H1 (cell line): ENCODE results near the gene HCST. TPM values are rescaled to one million over a fixed set of nuclear protein-coding genes. Genes with fewer than 3 reads are reported as not detected.

Source experiments
- CTCF ChIA-PET: fragments of 300-600 bp; sonication (Branson Sonifier 250); formaldehyde crosslinking; loops from one replicate; lab custom pipeline; 2021; ENCODE audit not compliant: partially characterized antibody; lab: Charles Lee
- POLR2A ChIA-PET: fragments of 300-600 bp; sonication (Branson Sonifier 250); formaldehyde crosslinking; loops from one replicate; lab custom pipeline; 2021; ENCODE audit warnings: inconsistent platforms; ENCODE audit not compliant: partially characterized antibody; lab: Charles Lee
- DNase-seq, 2 experiments: peaks; one replicate each; pipeline versions ENCODE4 v3.0.0 to v3.0.0-alpha.2; 2010 to 2022; ENCODE audit warnings: low spot score in 2 of 2, low read depth in 1 of 2, mixed read lengths in 1 of 2
- FAIRE-seq: peaks from 2 replicates; lab custom pipeline; 2011; peaks lifted over from hg19 to GRCh38; lab: Jason Lieb, UNC
- H2AFZ ChIP-seq: 2 replicates; pipeline ENCODE4 v1.8.1; 2012; ENCODE audit warnings: low read length, inconsistent platforms
- H2AK5ac ChIP-seq: 2 replicates; pipeline ENCODE4 v1.6.1; 2013; ENCODE audit warnings: low read depth, low read length
- H2BK120ac ChIP-seq: replicated peaks from 2 replicates; pipeline ENCODE3; 2013; ENCODE audit warnings: low read depth, low read length, inconsistent platforms
- H2BK12ac ChIP-seq: 2 replicates; pipeline ENCODE4 v1.6.1; 2013; ENCODE audit warnings: low read depth, low read length
- H2BK15ac ChIP-seq: 2 replicates; pipeline ENCODE4 v1.6.1; 2013; ENCODE audit warnings: low read length
- H2BK20ac ChIP-seq: 2 replicates; pipeline ENCODE4 v1.6.1; 2013; ENCODE audit warnings: low read length
- H2BK5ac ChIP-seq: 2 replicates; pipeline ENCODE4 v1.6.1; 2013; ENCODE audit warnings: low read depth, low read length
- H3K14ac ChIP-seq: 2 replicates; pipeline ENCODE4 v1.6.1; 2013; ENCODE audit warnings: inconsistent platforms; ENCODE audit not compliant: insufficient read length
- H3K18ac ChIP-seq: 2 replicates; pipeline ENCODE4 v1.6.1; 2013; ENCODE audit warnings: low read length; ENCODE audit errors: extremely low read depth
- H3K23ac ChIP-seq: 2 replicates; pipeline ENCODE4 v1.6.1; 2013; ENCODE audit warnings: inconsistent platforms; ENCODE audit not compliant: insufficient read length
- H3K23me2 ChIP-seq: 2 replicates; pipeline ENCODE4 v1.6.1; 2013; ENCODE audit warnings: low read depth, low read length
- H3K27ac ChIP-seq: 2 replicates; pipeline ENCODE4 v1.6.1; 2011; ENCODE audit warnings: low read depth, low read length, inconsistent platforms
- H3K27me3 ChIP-seq, 4 experiments: replicated peaks in 1 of 4; 1 replicate in 1 of 4; 2 replicates in 3 of 4; pipeline versions ENCODE4 v1.6.1 to v1.8.1; 2011 to 2013; ENCODE audit warnings: low read length in 3 of 4, mild to moderate bottlenecking in 3 of 4, inconsistent platforms in 2 of 4, mixed read lengths in 2 of 4, moderate library complexity in 1 of 4; ENCODE audit not compliant: control insufficient read depth in 3 of 4, insufficient read depth in 3 of 4; ENCODE audit errors: extremely low read depth in 1 of 4
- H3K36me3 ChIP-seq, 4 experiments: 2 replicates each; pipeline versions ENCODE4 v1.6.1 to v1.8.1; 2011 to 2013; ENCODE audit warnings: mild to moderate bottlenecking in 4 of 4, low read length in 3 of 4, moderate library complexity in 2 of 4, control low read depth in 1 of 4, inconsistent platforms in 1 of 4; ENCODE audit not compliant: insufficient read depth in 4 of 4, control insufficient read depth in 2 of 4
- H3K4ac ChIP-seq: replicated peaks from 2 replicates; pipeline ENCODE3; 2013; ENCODE audit warnings: low read length, low read depth, mixed read lengths, inconsistent platforms; ENCODE audit not compliant: insufficient read length
- H3K4me1 ChIP-seq, 4 experiments: replicated peaks in 1 of 4; 1 replicate in 1 of 4; 2 replicates in 3 of 4; pipeline versions ENCODE4 v1.6.1 to v1.8.1; 2011 to 2013; ENCODE audit warnings: low read length in 3 of 4, inconsistent platforms in 2 of 4, mixed read lengths in 1 of 4; ENCODE audit not compliant: insufficient read depth in 4 of 4, control insufficient read depth in 3 of 4
- H3K4me2 ChIP-seq, 2 experiments: 2 replicates each; pipeline versions ENCODE4 v1.6.1 to v1.8.1; 2011 to 2013; ENCODE audit warnings: low read depth in 2 of 2, low read length in 2 of 2, control low read depth in 1 of 2, inconsistent platforms in 1 of 2, mild to moderate bottlenecking in 1 of 2; ENCODE audit not compliant: insufficient read depth in 1 of 2
- H3K4me3 ChIP-seq, 4 experiments: fragments of 200-600, 300-600 bp in 1 of 4; sonication (generic), shearing (Covaris generic), sonication (Bioruptor Twin) in 1 of 4; 2 replicates each; pipeline versions ENCODE4 v1.5.1 to v1.8.1; 2011 to 2016; ENCODE audit warnings: low read length in 4 of 4, low read depth in 3 of 4, control low read depth in 2 of 4, inconsistent platforms in 2 of 4, mild to moderate bottlenecking in 2 of 4, mixed read lengths in 1 of 4, moderate library complexity in 1 of 4; ENCODE audit not compliant: insufficient read depth in 2 of 4; ENCODE audit errors: extremely low read depth in 1 of 4
- H3K56ac ChIP-seq: replicated peaks from 2 replicates; pipeline ENCODE3; 2013; ENCODE audit warnings: low read depth, mild to moderate bottlenecking, mixed read lengths, low read length, inconsistent platforms; ENCODE audit not compliant: insufficient read length
- H3K79me1 ChIP-seq: 2 replicates; pipeline ENCODE4 v1.6.1; 2013; ENCODE audit warnings: low read depth, low read length, control low read depth
- H3K79me2 ChIP-seq, 2 experiments: 2 replicates each; pipeline versions ENCODE4 v1.6.1 to v1.8.1; 2012 to 2013; ENCODE audit warnings: low read length in 2 of 2, mild to moderate bottlenecking in 2 of 2, inconsistent platforms in 1 of 2; ENCODE audit not compliant: insufficient read depth in 2 of 2, control insufficient read depth in 1 of 2
- H3K9ac ChIP-seq, 4 experiments: replicated peaks in 1 of 4; 1 replicate in 1 of 4; 2 replicates in 3 of 4; pipeline versions ENCODE4 v1.6.1 to v1.8.1; 2011 to 2013; ENCODE audit warnings: low read depth in 3 of 4, low read length in 3 of 4, control low read depth in 2 of 4, mild to moderate bottlenecking in 2 of 4, moderate library complexity in 2 of 4, inconsistent platforms in 1 of 4; ENCODE audit errors: extremely low read depth in 1 of 4
- H3K9me3 ChIP-seq, 2 experiments: 2 replicates each; pipeline versions ENCODE4 v1.6.1 to v1.8.1; 2012 to 2013; ENCODE audit warnings: mild to moderate bottlenecking in 2 of 2, moderate library complexity in 2 of 2, control low read depth in 1 of 2, inconsistent platforms in 1 of 2, low read depth in 1 of 2, low read length in 1 of 2, mixed read lengths in 1 of 2; ENCODE audit not compliant: insufficient read depth in 2 of 2
- H4K20me1 ChIP-seq, 2 experiments: replicated peaks in 1 of 2; 2 replicates each; pipeline versions ENCODE3 to v1.8.1; 2011 to 2013; ENCODE audit warnings: inconsistent platforms in 2 of 2, low read length in 2 of 2, mild to moderate bottlenecking in 1 of 2; ENCODE audit not compliant: insufficient read depth in 2 of 2, control insufficient read depth in 1 of 2
- H4K5ac ChIP-seq: 2 replicates; pipeline ENCODE4 v1.6.1; 2013; ENCODE audit warnings: low read length, low read depth, mixed read lengths, inconsistent platforms; ENCODE audit not compliant: insufficient read length
- H4K8ac ChIP-seq: 2 replicates; pipeline ENCODE4 v1.8.0; 2013; ENCODE audit warnings: mild to moderate bottlenecking, moderate library complexity, low read length, inconsistent platforms; ENCODE audit not compliant: insufficient read depth; ENCODE audit errors: extremely low read depth
- H4K91ac ChIP-seq: replicated peaks from 2 replicates; pipeline ENCODE3; 2013; ENCODE audit warnings: low read length, mixed read lengths, inconsistent platforms; ENCODE audit not compliant: insufficient read length
- ATF3 ChIP-seq: IDR thresholded peaks from 2 replicates; pipeline ENCODE4 v1.6.1; 2011; ENCODE audit warnings: low read depth, mild to moderate bottlenecking, low read length; ENCODE audit not compliant: insufficient read depth
- WGBS, 2 experiments: shearing (Covaris generic) in 1 of 2; methylation state at CpG; one replicate each; pipeline versions ENCODE4 v1.1.6 to v1.1.7; 2013 to 2015; ENCODE audit warnings: low lambda C conversion rate in 2 of 2, mixed read lengths in 2 of 2, inconsistent platforms in 1 of 2, low coverage in 1 of 2, missing lambda C conversion rate in 1 of 2; ENCODE audit not compliant: insufficient replicate concordance in 2 of 2, insufficient coverage in 1 of 2, insufficient read length in 1 of 2; ENCODE audit errors: extremely low coverage in 1 of 2, missing lambda C conversion rate in 1 of 2; 5-methylcytosine and 5-hydroxymethylcytosine counted together
- polyA plus RNA-seq, 7 experiments: library from polyadenylated mRNA; depleted of rRNA in 3 of 7; stranded (reverse) in 5 of 7; unstranded in 2 of 7; fragments of >200 nt in 5 of 7; fragments of 200-250 nt in 2 of 7; gene quantifications; 1 replicate in 5 of 7; 2 replicates in 1 of 7; 4 replicates in 1 of 7; pipeline versions ENCODE4 v1.2.1 to v1.2.3, GENCODE V29; 2011 to 2013; ENCODE audit warnings: missing spikeins in 2 of 7, mixed read lengths in 2 of 7
- total RNA-seq: library from RNA; stranded (reverse); fragmentation: NEBNext Ultra II Directional; extraction: Animal tissue kit (Norgen Biotek cat#: 25700); gene quantifications from 2 replicates; pipeline ENCODE4 v1.2.1, GENCODE V29; 2021

The HCST gene
- total and polyA plus RNA-seq, 2 of the 8 experiments (the other 6 are each of a cell fraction or from before 2014, with no cell fraction given): 2.8 TPM; not detected in 1

GRCh38 chr19:35901055-35901644, 1.2 kb upstream of the HCST start:
- ChIA-PET CTCF (no interaction called here), POLR2A (interaction anchor here (0.6 to 1.6 kb wide), 5 partner anchors 16 to 55 kb away, joined by 3 to 6 read pairs (median 3); no protein-coding TSS in a partner anchor)
- peaks cover 0 to 1% of the 10 kb centered on the region in 2 experiments for H4K20me1 ChIP-seq
- H3K56ac ChIP-seq: no peak overlapping the region
- H2AFZ ChIP-seq: no peak overlapping the region
- no peak overlapping the region for H2BK5ac ChIP-seq
- H3K79me2 ChIP-seq: peaks cover 0 to 8% of the 10 kb centered on the region in 2 experiments; a peak in 1 of 4 replicates
- no peak overlapping the region for H2BK12ac ChIP-seq
- no peak overlapping the region for H4K8ac ChIP-seq
- no peak overlapping the region for H2BK20ac ChIP-seq
- no peak overlapping the region for H2AK5ac ChIP-seq
- peak overlapping the region; percentile 88 to 94 (median 90); a peak in 4 of 8 replicates for H3K4me3 ChIP-seq
- H3K4me1 ChIP-seq: peaks cover 0 to 14% (median 6%) of the 10 kb centered on the region in 4 experiments; a peak in 6 of 7 replicates
- H3K14ac ChIP-seq: no peak overlapping the region
- H3K27ac ChIP-seq: no peak overlapping the region
- H3K4ac ChIP-seq: no peak overlapping the region
- H3K27me3 ChIP-seq: no peaks in the 10 kb centered on the region
- 65% methylated on average over 2 of the region's 2 CpGs; no CpG with 5 or more reads in 1 of the 2 experiments for WGBS, 2 experiments
- H3K36me3 ChIP-seq: peaks cover 4 to 18% (median 6%) of the 10 kb centered on the region in 4 experiments; a peak in 7 of 8 replicates
- H3K4me2 ChIP-seq: peak overlapping the region; percentile 68 to 89; a peak in 2 of 4 replicates
- no peaks in the 10 kb centered on the region for H3K9me3 ChIP-seq
- H2BK120ac ChIP-seq: no peak overlapping the region
- peaks cover 12% of the 10 kb centered on the region for H3K23me2 ChIP-seq
- no peak overlapping the region for H4K91ac ChIP-seq
- no peak for FAIRE-seq
- no peak overlapping the region for H3K18ac ChIP-seq
- no peak overlapping the region for H3K23ac ChIP-seq
- H3K9ac ChIP-seq: no peak overlapping the region
- H3K79me1 ChIP-seq: no peaks in the 10 kb centered on the region; the same call in 1 of the 2 replicates
- no peak for DNase-seq
- H2BK15ac ChIP-seq: no peak overlapping the region
- H4K5ac ChIP-seq: no peak overlapping the region
- TF ChIP-seq ATF3: no peak
